GM08714 (cell line): ENCODE data around the gene ANKRD13D.
"Not testable (repeated sequence)": the region's sequence is repeated elsewhere in the genome, so short reads cannot be mapped to it uniquely, and the experiment has no call there.

Experiments used
- H3K4me3 ChIP-seq: fragments of 200-500 bp; sonication (Bioruptor generic); 2 replicates; pipeline ENCODE4 v1.5.1; 2014; ENCODE audit warnings: mild to moderate bottlenecking, low read length, inconsistent platforms
- ZNF274 ChIP-seq: IDR thresholded peaks from 2 replicates; pipeline ENCODE4 v1.6.1; 2012; ENCODE audit warnings: mild to moderate bottlenecking, low read depth, low read length

The ANKRD13D gene

DNA sequence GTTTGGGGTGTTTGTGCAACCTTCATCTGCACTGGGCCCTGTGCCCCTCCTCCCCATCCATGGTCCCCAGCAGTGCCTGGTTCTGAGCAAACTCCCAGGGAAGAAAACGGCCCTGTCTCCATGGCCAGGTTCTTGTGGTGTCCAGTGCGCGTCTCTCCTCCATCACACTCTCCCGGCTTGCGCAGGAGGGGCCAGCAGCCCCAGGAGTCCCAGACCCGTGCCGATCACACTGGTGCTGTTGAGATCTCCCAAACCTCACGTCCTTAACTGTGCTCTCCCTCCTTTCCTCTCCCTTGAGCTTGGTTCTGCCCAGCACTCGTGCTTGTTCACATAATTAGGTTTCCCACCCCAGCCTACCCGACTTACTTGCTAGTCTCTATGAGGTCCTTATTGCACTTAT, 33.8 kb upstream of the ANKRD13D start:
- no peak for TF ChIP-seq ZNF274
- no peak overlapping the region for H3K4me3 ChIP-seq

GRCh38 chr11:67255864-67256263, 33.2 kb upstream of the ANKRD13D start:
- no peak for TF ChIP-seq ZNF274
- H3K4me3 ChIP-seq = no peak overlapping the region

DNA sequence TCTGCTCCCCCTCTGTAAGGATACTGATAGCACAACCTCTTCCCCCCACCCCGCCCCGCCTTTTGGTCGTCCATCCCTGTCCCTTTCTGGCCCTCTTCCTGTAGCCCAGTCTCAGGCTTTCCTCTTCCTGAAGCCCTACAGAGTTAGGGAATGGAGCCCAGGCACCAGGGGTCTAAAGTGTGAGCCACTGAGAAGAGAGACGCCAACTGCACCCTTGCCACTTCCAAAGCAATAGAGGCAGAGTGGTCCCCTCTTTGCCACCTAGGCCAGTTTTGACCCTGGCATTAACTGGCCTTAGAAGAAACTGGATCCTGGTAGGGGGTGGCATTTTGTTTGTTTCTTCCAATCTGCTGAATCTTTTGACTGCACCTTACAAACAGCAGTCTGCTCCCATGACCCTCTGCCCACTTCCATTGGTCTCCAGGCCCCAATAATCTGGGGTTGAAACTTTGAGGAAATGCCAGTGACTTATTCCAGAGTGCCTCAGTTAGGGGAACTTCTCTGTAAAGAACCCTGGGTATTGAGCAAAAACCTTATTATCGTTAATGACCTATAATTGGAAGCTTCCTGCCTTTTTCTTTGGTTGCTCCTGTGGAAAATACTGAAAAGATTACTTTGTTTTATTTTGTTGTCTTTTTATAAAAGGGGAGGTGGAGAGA, 32.5 kb upstream of the ANKRD13D start:
- no peak overlapping the region for H3K4me3 ChIP-seq
- TF ChIP-seq ZNF274 = no peak

DNA sequence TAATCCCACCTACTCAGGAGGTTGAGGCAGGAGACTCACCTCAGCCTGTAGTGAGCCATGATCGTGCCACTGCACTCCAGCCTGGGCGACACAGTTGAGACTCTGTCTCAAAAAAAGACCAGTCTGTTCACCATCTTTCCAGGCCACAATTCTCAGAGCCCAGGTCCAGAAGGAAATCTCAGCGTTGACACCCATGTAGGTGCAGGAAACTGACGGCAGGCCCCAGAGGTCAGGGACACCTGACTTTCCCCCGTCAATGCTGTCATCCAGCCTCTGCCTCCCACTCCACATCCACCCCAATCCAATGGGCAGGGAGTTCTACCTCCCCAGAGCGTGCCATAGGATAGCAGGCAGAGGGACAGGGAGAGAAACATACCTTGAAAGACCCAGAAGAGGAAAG, 28.7 kb upstream of the ANKRD13D start:
- H3K4me3 ChIP-seq = no peak overlapping the region
- TF ChIP-seq ZNF274 = no peak

- H3K4me3 ChIP-seq = not testable (repeated sequence)
Measured at GRCh38 chr11:67260885-67261639, 28.0 kb upstream of the ANKRD13D start.

DNA sequence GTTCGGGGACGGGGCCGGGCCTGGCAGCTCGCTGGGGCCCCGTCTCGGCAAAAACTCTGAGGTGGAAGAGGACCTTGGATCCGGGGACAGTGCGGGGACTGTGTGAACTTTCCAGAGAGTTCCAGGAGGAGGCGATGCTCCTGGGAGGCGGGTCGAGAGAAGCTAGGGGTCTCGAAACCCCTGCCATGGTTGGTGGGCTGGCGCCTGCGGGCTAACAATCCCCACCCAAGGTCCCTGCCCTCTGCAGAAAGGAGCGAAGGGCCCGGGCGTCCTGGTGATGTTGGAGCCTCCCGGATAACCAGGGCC, 27.5 kb upstream of the ANKRD13D start:
- no peak overlapping the region for H3K4me3 ChIP-seq
- TF ChIP-seq ZNF274 = no peak

GRCh38 chr11:67261946-67262681, 27.0 kb upstream of the ANKRD13D start:
- no peak overlapping the region for H3K4me3 ChIP-seq
- no peak for TF ChIP-seq ZNF274

DNA sequence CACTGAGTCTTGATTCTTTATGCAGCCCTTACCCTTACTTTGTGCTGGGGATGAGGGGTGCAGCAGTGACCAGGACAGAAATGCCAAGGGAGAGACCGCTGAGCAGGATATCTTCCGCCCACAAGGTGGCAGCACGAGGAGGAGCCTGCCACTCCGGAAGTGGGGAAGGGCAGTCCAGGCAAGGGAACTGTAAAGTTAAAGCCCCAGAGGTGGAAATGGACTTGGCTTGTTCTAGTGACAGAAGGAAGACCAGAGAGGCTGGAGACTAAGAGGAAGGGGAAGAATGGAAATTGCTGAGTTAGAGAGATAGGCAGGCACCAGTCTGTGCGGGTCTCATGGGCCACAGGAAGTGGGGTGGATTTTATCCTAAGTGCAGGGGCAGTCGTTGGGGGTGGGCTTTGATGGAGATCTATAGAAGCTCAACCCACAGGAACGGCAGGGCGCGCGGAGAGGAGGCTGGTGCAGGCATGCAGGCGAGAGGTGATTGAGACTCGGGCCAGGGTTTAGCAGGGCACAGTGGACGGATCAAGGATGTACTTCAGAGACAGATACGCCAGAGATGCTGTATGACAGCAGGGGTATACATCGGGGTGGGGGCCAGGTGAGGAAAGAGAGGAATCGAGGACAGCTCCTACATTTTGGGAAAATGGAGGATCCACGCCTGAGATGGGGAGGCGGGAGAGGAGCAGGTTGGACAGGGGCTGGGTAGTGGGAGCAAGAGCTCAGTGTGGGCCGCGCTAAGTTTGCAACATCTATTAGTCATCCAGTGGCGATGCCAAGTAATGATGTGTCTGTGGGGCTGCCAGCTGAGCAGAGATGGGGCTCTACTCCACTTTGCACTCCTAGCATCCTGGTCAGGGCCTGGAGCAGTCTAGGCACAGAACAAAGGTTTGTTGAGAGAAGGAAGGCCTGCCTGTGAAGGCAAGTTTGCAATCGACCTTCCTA, 26.1 kb upstream of the ANKRD13D start:
- no peak overlapping the region for H3K4me3 ChIP-seq
- no peak for TF ChIP-seq ZNF274

DNA sequence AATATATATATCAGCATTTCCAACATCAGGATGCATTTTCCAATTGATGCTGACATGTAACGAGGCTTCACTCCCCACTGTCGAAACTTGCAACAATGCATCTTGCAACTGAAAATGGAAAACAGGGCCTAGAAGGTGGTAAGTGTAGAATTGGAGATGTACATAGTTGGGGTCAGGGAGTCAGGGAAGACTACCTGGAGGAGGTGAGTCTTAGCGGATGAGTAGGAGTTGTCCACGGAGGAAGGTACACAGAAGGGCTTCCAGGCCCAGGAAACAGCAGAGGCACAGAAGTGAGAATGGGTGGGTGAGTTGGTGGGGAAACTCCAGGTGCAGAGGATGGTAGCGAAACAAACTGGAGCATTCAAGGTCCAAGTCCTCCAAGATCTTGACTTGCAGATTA, 24.8 kb upstream of the ANKRD13D start:
- no peak for TF ChIP-seq ZNF274
- H3K4me3 ChIP-seq = no peak overlapping the region

DNA sequence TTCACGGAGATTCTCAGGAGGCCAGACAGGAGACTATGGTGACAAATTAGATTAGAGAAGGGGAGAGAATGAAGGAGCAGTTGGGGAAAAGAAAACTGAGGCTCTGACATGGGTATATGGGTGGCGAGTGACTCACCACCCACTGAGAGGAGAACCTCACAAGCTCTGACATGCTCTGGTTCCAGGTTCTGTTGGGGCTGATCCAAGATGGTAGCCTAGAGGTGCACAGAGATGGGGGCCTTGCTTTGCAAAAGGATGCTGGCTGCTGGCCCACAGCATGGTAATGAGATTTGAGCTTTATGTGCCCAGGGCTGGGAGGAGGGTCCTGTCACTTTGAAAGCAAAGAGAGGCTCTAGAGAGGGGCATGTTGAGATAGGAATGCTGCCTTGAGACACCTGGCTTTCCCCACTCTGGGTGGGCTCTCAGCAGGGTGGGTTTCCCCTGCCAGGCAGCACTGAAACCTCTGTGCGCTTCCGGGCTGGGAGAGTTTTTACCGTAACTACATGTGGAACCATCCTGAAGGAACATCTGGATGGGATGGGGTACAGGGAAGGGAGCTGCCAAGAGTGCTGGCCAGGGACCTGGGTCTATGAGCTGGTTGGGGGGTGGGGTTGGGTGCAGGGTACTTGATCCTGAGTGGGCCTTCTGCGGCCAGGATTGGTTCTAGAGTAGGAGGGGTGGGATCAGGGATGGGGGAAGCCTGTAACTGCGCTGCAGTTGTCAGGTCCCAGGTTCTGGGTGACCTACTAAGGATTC, 24.0 kb upstream of the ANKRD13D start:
- no peak overlapping the region for H3K4me3 ChIP-seq
- no peak for TF ChIP-seq ZNF274

DNA sequence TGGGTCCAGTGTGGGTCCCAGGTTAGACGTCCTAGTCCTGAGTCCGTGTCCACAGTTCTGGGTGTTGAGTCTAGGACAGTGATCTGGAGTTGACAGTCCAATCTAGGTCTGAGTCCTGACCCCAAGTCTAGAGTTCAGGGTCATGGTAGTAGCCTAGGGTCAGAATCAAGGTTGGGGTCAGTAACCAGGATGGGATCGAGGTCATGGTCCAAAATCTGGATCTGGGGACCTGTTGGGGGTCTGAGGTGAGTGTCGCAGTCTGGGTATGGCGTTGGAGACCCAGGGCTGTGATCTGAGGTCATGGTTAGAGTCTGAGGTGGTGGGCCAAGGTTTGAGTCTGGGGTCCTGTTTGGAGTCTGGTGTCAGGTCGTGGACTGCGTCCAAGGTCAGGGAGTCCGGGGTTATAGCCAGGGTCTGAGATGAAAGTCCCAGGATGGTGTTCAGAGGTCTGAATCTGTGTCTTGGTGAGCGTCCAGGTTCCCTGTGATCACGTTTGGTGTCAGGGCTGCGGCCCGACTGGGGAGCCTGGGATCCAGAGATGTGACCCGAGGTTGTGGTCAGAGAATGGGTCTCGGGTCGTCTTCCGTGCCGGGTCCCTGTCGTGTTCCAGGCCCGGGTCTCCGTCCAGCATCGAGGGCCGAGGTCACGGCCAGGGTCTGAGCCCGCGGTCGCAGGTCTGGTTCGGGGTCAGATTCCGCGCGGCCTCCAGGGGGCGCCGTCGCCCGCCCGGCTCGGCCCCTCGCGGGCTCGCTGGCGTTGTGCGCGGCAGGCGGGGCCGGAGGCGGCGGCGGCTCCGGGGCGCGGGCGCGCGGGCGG, 23.3 kb upstream of the ANKRD13D start:
- no peak for TF ChIP-seq ZNF274
- no peak overlapping the region for H3K4me3 ChIP-seq

- peak within 1 kb of the TSS; percentile 71 for H3K4me3 ChIP-seq
- TF ChIP-seq ZNF274 = no peak
Measured at GRCh38 chr11:67266449-67267187, 22.5 kb upstream of the ANKRD13D start, which contains the start of gene GRK2. TSS of gene GRK2 (plus strand) at chr11:67266473. CDS start at chr11:67266700, 227 bp downstream.
